B cell (primary cell): ENCODE measurements around the gene KRTAP2-3.

ENCODE experiments used
- CTCF ChIP-seq: fragments of 200-600 bp; IDR thresholded peaks from one replicate; pipeline ENCODE4 v1.8.0; 2022; ENCODE audit warnings: antibody characterized with exemption, mild to moderate bottlenecking
- EZH2 ChIP-seq: IDR thresholded peaks from 2 replicates; pipeline ENCODE4 v1.6.1; 2012; ENCODE audit warnings: borderline replicate concordance, low read depth, mild to moderate bottlenecking, moderate library complexity, low read length; ENCODE audit not compliant: insufficient read depth, poor library complexity, severe bottlenecking

DNA sequence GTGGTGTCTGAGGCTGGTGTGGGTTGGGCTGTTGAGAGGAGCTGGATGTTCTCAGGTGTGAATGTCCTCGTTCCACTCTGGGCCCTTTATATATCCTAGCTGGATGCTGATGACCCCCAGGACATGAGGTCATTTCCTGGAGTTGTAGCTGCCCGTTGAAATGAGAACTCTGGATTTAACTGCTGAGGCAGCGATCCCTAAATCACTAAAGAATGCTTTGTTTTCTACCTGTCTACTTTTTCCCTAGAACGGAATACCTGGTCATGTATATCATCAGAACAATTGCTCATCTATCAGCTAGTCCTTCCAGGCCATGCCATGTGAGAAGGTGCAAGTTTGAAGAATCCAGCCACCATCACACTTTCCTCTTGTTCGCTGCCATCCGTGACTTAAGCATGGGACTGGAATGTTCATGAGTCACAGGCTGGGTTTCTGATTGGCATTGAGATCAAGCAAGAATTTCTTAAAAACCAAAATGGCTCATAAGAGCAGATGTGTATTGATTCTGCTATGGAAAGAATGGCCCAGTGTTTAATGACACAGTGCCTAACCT lies at the start of gene KRTAP2-3:
- TF ChIP-seq EZH2: no peak
- TF ChIP-seq CTCF: no peak
